ENCODE measurements around the gene MMP17. TPM values are rescaled to one million over a fixed set of nuclear protein-coding genes. Genes with fewer than 3 reads are reported as not detected.

MMP17 gene
- total RNA-seq, 1 experiment from 2014 or later: 0.61 TPM

GRCh38 chr12:131816495-131816894 is 11.7 kb upstream of the MMP17 start:
- H3K9me3 Mint-ChIP-seq (ENCODE audit: low read depth, unreplicated experiment): peaks cover 8% of the 10 kb centered on the region
- intact Hi-C loops (cut with micrococcal nuclease; ENCODE audit: unreplicated experiment): no loop called here
- CTCF ChIA-PET: no interaction called here
- TF ChIP-seq, protein P1, sequence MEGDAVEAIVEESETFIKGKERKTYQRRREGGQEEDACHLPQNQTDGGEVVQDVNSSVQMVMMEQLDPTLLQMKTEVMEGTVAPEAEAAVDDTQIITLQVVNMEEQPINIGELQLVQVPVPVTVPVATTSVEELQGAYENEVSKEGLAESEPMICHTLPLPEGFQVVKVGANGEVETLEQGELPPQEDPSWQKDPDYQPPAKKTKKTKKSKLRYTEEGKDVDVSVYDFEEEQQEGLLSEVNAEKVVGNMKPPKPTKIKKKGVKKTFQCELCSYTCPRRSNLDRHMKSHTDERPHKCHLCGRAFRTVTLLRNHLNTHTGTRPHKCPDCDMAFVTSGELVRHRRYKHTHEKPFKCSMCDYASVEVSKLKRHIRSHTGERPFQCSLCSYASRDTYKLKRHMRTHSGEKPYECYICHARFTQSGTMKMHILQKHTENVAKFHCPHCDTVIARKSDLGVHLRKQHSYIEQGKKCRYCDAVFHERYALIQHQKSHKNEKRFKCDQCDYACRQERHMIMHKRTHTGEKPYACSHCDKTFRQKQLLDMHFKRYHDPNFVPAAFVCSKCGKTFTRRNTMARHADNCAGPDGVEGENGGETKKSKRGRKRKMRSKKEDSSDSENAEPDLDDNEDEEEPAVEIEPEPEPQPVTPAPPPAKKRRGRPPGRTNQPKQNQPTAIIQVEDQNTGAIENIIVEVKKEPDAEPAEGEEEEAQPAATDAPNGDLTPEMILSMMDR (IDR thresholded peaks at IDR 0.05; ENCODE audit: unreplicated experiment): no peak
- no peaks in the 10 kb centered on the region for H3K4me1 Mint-ChIP-seq (ENCODE audit: low read depth, unreplicated experiment)
- H3K4me3 Mint-ChIP-seq (ENCODE audit: low read depth, unreplicated experiment): no peak overlapping the region
- H3K27me3 Mint-ChIP-seq (ENCODE audit: unreplicated experiment): peaks cover 37% of the 10 kb centered on the region
- no peak for DNase-seq
- no peak overlapping the region for H3K27ac Mint-ChIP-seq (ENCODE audit: unreplicated experiment)
- no TSS peak for BruUV-seq (replicated peaks)
- H3K36me3 Mint-ChIP-seq (ENCODE audit: insufficient read depth, unreplicated experiment): no peaks in the 10 kb centered on the region

- BruUV-seq (replicated peaks): no TSS peak
- DNase-seq: no peak
- Mint-ChIP-seq H3K27ac (ENCODE audit: unreplicated experiment) (no peak overlapping the region), H3K27me3 (ENCODE audit: unreplicated experiment) (peaks cover 37% of the 10 kb centered on the region), H3K36me3 (ENCODE audit: insufficient read depth, unreplicated experiment) (no peaks in the 10 kb centered on the region), H3K4me1 (ENCODE audit: low read depth, unreplicated experiment) (no peaks in the 10 kb centered on the region), H3K9me3 (ENCODE audit: low read depth, unreplicated experiment) (peaks cover 6% of the 10 kb centered on the region), H3K4me3 (ENCODE audit: low read depth, unreplicated experiment) (no peak overlapping the region)
- TF ChIP-seq, protein P1 (IDR thresholded peaks at IDR 0.05; ENCODE audit: unreplicated experiment): no peak
- CTCF ChIA-PET: no interaction called here
- intact Hi-C loops (cut with micrococcal nuclease; ENCODE audit: unreplicated experiment): no loop called here
Observed at GRCh38 chr12:131817241-131817640, 11.0 kb upstream of the MMP17 start.

- CTCF ChIA-PET: no interaction called here
- Mint-ChIP-seq H3K9me3 (ENCODE audit: low read depth, unreplicated experiment) (no peaks in the 10 kb centered on the region), H3K4me1 (ENCODE audit: low read depth, unreplicated experiment) (no peaks in the 10 kb centered on the region), H3K27ac (ENCODE audit: unreplicated experiment) (no peak overlapping the region), H3K4me3 (ENCODE audit: low read depth, unreplicated experiment) (no peak overlapping the region), H3K36me3 (ENCODE audit: insufficient read depth, unreplicated experiment) (peaks cover 5% of the 10 kb centered on the region), H3K27me3 (ENCODE audit: unreplicated experiment) (peaks cover 24% of the 10 kb centered on the region)
- BruUV-seq (replicated peaks): no TSS peak
- DNase-seq: no peak
- TF ChIP-seq, protein P1 (IDR thresholded peaks at IDR 0.05; ENCODE audit: unreplicated experiment): no peak
- intact Hi-C loops (cut with micrococcal nuclease; ENCODE audit: unreplicated experiment): no loop called here
Observed at GRCh38 chr12:131818821-131819585, 9.2 kb upstream of the MMP17 start.

DNA sequence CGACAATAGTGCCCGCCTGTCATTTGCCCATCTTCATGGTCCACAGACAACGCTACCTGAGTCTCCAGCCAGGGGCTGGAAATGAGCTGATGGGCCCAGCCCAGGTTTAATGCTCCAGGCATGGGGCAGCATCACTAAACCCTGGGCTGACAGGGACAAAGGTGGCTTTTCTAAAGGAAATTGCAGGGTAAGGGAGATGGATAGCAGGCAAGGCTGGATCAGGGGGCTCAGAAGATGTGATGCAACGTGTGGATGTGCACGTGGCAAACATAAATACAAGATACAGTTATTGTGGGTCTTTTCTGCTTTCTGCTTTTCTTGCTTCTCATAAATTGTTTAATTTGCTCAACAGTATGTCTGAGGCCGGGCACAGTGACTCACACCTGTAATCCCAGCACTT is 3.7 kb upstream of the MMP17 start:
- H3K9me3 Mint-ChIP-seq (ENCODE audit: low read depth, unreplicated experiment): no peaks in the 10 kb centered on the region
- no peak for DNase-seq
- BruUV-seq (replicated peaks): no TSS peak
- peaks cover 11% of the 10 kb centered on the region for H3K36me3 Mint-ChIP-seq (ENCODE audit: insufficient read depth, unreplicated experiment)
- H3K27me3 Mint-ChIP-seq (ENCODE audit: unreplicated experiment): peaks cover 45% of the 10 kb centered on the region
- no peak overlapping the region for H3K4me3 Mint-ChIP-seq (ENCODE audit: low read depth, unreplicated experiment)
- TF ChIP-seq, protein P1 (IDR thresholded peaks at IDR 0.05; ENCODE audit: unreplicated experiment): no peak
- no peak overlapping the region for H3K27ac Mint-ChIP-seq (ENCODE audit: unreplicated experiment)
- H3K4me1 Mint-ChIP-seq (ENCODE audit: low read depth, unreplicated experiment): no peaks in the 10 kb centered on the region
- CTCF ChIA-PET: no interaction called here
- intact Hi-C loops (cut with micrococcal nuclease; ENCODE audit: unreplicated experiment): loop anchor here (10.0 kb wide), 1 partner anchor 220 kb away; no protein-coding TSS in a partner anchor

Data from Calu3 (cell line).